ENCODE data around the gene BUD23.
"Not testable (repeated sequence)": the region's sequence is repeated elsewhere in the genome, so short reads cannot be mapped to it uniquely, and the experiment has no call there.

Gene BUD23

GRCh38 chr7:73722182-73722581 is 38.8 kb downstream of the BUD23 start:
- not testable (repeated sequence) for DNase-seq

GRCh38 chr7:73722785-73723184 is 39.4 kb downstream of the BUD23 start:
- DNase-seq = no peak

- no peak for DNase-seq
Observed at GRCh38 chr7:73723813-73724212, 40.4 kb downstream of the BUD23 start.

- DNase-seq = no peak
Observed at GRCh38 chr7:73726083-73726466, 42.7 kb downstream of the BUD23 start.

GRCh38 chr7:73727952-73728351 is 44.6 kb downstream of the BUD23 start:
- no peak for DNase-seq

- no peak for DNase-seq
Observed at GRCh38 chr7:73728551-73728950, 45.2 kb downstream of the BUD23 start.

- DNase-seq = no peak
Observed at GRCh38 chr7:73730485-73730884, 47.1 kb downstream of the BUD23 start.

- DNase-seq = no peak
Observed at GRCh38 chr7:73732397-73732796, 49.0 kb downstream of the BUD23 start.

GRCh38 chr7:73734619-73735527 is 51.5 kb downstream of the BUD23 start:
- peak; percentile 90 for DNase-seq

GRCh38 chr7:73735528-73735905 is 52.1 kb downstream of the BUD23 start:
- DNase-seq = no peak

- DNase-seq = no peak
Observed at GRCh38 chr7:73736885-73737284, 53.5 kb downstream of the BUD23 start.

- DNase-seq = no peak
Observed at GRCh38 chr7:73737491-73738219, 54.3 kb downstream of the BUD23 start.

GRCh38 chr7:73738220-73738611 is 54.8 kb downstream of the BUD23 start:
- DNase-seq = peak; percentile 69

GRCh38 chr7:73738612-73739386 is 55.4 kb downstream of the BUD23 start, which contains the start of gene ABHD11:
TSS of gene ABHD11 (minus strand) at chr7:73738802. CDS start at chr7:73738770, 32 bp downstream.
- DNase-seq = peak; percentile 98

GRCh38 chr7:73739387-73739767 is 56.0 kb downstream of the BUD23 start:
- DNase-seq = no peak

- no peak for DNase-seq
Observed at GRCh38 chr7:73740212-73740611, 56.8 kb downstream of the BUD23 start.

- DNase-seq = no peak
Observed at GRCh38 chr7:73740771-73741170, 57.4 kb downstream of the BUD23 start.

- no peak for DNase-seq
Observed at GRCh38 chr7:73741600-73741999, 58.2 kb downstream of the BUD23 start.

- DNase-seq = no peak
Observed at GRCh38 chr7:73742338-73742752, 58.9 kb downstream of the BUD23 start.

- DNase-seq = no peak
Observed at GRCh38 chr7:73742753-73743641, 59.6 kb downstream of the BUD23 start.

GRCh38 chr7:73746378-73746777 is 63.0 kb downstream of the BUD23 start:
- DNase-seq = no peak
